HepG2 (cell line): ENCODE data around the gene ZNF343. TPM values are rescaled to one million over a fixed set of nuclear protein-coding genes. Genes with fewer than 3 reads are reported as not detected.

Experiments
- DR1 ChIP-seq: sonication (generic); formaldehyde crosslinking; IDR thresholded peaks from 2 replicates; pipeline ENCODE4 v1.8.0; 2021; ENCODE audit warnings: mild to moderate bottlenecking, missing genetic modification reagents, inconsistent platforms
- EED ChIP-seq: sonication (generic); formaldehyde crosslinking; IDR thresholded peaks from 2 replicates; pipeline ENCODE4 v1.5.0; 2020; ENCODE audit warnings: mild to moderate bottlenecking, missing genetic modification reagents
- GABPA ChIP-seq, 2 experiments: IDR thresholded peaks; 2 replicates each; pipeline ENCODE4 v1.6.1; 2011 to 2016; ENCODE audit warnings: low read depth in 2 of 2, low read length in 1 of 2, missing biosample characterization in 1 of 2, missing genetic modification characterization in 1 of 2
- MAZ ChIP-seq, 2 experiments: sonication (generic) in 1 of 2; formaldehyde crosslinking in 1 of 2; IDR thresholded peaks; 2 replicates each; pipeline versions ENCODE4 v1.5.0 to v1.6.1; 2012 to 2020; ENCODE audit warnings: low read depth in 2 of 2, mild to moderate bottlenecking in 2 of 2, borderline replicate concordance in 1 of 2, improper control_type of control experiment in 1 of 2, low read length in 1 of 2, missing genetic modification reagents in 1 of 2, moderate library complexity in 1 of 2
- NFKB2 ChIP-seq: sonication (generic); formaldehyde crosslinking; IDR thresholded peaks from 2 replicates; pipeline ENCODE4 v1.4.0; 2020; ENCODE audit warnings: missing genetic modification reagents, borderline replicate concordance
- PCBP2 ChIP-seq: fragments of 200-400 bp; formaldehyde crosslinking; optimal IDR thresholded peaks from 2 replicates; pipeline ENCODE3; 2018; ENCODE audit warnings: low read length, low read depth; ENCODE audit not compliant: poor library complexity, severe bottlenecking
- RXRB ChIP-seq: IDR thresholded peaks from 2 replicates; pipeline ENCODE4 v1.6.1; 2016; ENCODE audit warnings: borderline replicate concordance, missing genetic modification reagents, missing compliant biosample characterization
- SNRNP70 ChIP-seq: fragments of 200-400 bp; formaldehyde crosslinking; IDR thresholded peaks from 2 replicates; pipeline ENCODE4 v1.6.1; 2017; ENCODE audit warnings: mild to moderate bottlenecking, low read depth, low read length, moderate library complexity
- TEAD2 ChIP-seq: sonication (generic); formaldehyde crosslinking; IDR thresholded peaks from 2 replicates; pipeline ENCODE4 v1.9.0; 2021; ENCODE audit warnings: missing genetic modification reagents
- TP53 ChIP-seq: sonication (generic); formaldehyde crosslinking; conservative IDR thresholded peaks from 2 replicates; pipeline ENCODE4 v1.4.0; 2020; ENCODE audit warnings: missing genetic modification reagents
- WIZ ChIP-seq: sonication (generic); formaldehyde crosslinking; IDR thresholded peaks from 2 replicates; pipeline ENCODE4 v1.5.1; 2020; ENCODE audit warnings: mild to moderate bottlenecking, missing genetic modification reagents
- XRCC5 ChIP-seq: fragments of 200-400 bp; formaldehyde crosslinking; optimal IDR thresholded peaks from 2 replicates; pipeline ENCODE3; 2017; ENCODE audit warnings: mild to moderate bottlenecking, low read length
- ZNF251 ChIP-seq: sonication (generic); formaldehyde crosslinking; IDR thresholded peaks from 2 replicates; pipeline ENCODE4 v1.9.0; 2021; ENCODE audit warnings: mild to moderate bottlenecking, missing genetic modification reagents
- ZNF672 ChIP-seq: sonication (generic); formaldehyde crosslinking; IDR thresholded peaks from 2 replicates; pipeline ENCODE4 v1.8.1; 2022; ENCODE audit warnings: missing genetic modification reagents
- ZNF7 ChIP-seq: IDR thresholded peaks from 2 replicates; pipeline ENCODE4 v1.6.1; 2016; ENCODE audit warnings: missing biosample characterization, missing genetic modification reagents
- polyA plus RNA-seq, 8 experiments: library from polyadenylated mRNA; depleted of rRNA in 3 of 8; stranded (reverse) in 7 of 8; unstranded in 1 of 8; fragments of >200 nt; fragmentation: Illumina TruSeq in 4 of 8; extraction: Trizol in 4 of 8; gene quantifications; 2 replicates each; pipeline versions ENCODE4 v1.2.1 to v1.2.3, GENCODE V29; 2011 to 2016; ENCODE audit warnings: low read depth in 4 of 8, missing spikeins in 1 of 8, mixed read lengths in 1 of 8; ENCODE audit not compliant: insufficient read depth in 1 of 8
- total RNA-seq, 5 experiments: library from RNA; depleted of rRNA; stranded (reverse); fragments of >200 nt; fragmentation: Illumina TruSeq; extraction: Trizol; gene quantifications; 2 replicates each; pipeline ENCODE4 v1.2.3, GENCODE V29; 2016; ENCODE audit warnings: low read depth in 1 of 5
- TF ChIP-seq, protein P1 (sequence below): sonication (generic); formaldehyde crosslinking; IDR thresholded peaks from 2 replicates; pipeline ENCODE4 v1.5.0; 2020; ENCODE audit warnings: missing genetic modification reagents, mild to moderate bottlenecking, borderline replicate concordance
- TF ChIP-seq, protein P2 (sequence below): sonication (generic); formaldehyde crosslinking; IDR thresholded peaks from 2 replicates; pipeline ENCODE4 v1.4.0; 2020; ENCODE audit warnings: mild to moderate bottlenecking, missing genetic modification reagents
- TF ChIP-seq, protein P3 (sequence below): sonication (generic); formaldehyde crosslinking; IDR thresholded peaks from 2 replicates; pipeline ENCODE4 v1.4.0; 2020; ENCODE audit warnings: mild to moderate bottlenecking, missing genetic modification reagents
- TF ChIP-seq, protein P4 (sequence below): sonication (generic); formaldehyde crosslinking; IDR thresholded peaks from 2 replicates; pipeline ENCODE4 v1.4.0; 2020; ENCODE audit warnings: missing genetic modification reagents
- TF ChIP-seq, protein P5 (sequence below): sonication (generic); formaldehyde crosslinking; IDR thresholded peaks from 2 replicates; pipeline ENCODE4 v1.4.0; 2020; ENCODE audit warnings: missing genetic modification reagents, mild to moderate bottlenecking, borderline replicate concordance

ZNF343 gene
- total and polyA plus RNA-seq, 2 of the 13 experiments (the other 11 are each of a cell fraction or from before 2014, with no cell fraction given), result 16.4 to 22.1 TPM

DNA sequence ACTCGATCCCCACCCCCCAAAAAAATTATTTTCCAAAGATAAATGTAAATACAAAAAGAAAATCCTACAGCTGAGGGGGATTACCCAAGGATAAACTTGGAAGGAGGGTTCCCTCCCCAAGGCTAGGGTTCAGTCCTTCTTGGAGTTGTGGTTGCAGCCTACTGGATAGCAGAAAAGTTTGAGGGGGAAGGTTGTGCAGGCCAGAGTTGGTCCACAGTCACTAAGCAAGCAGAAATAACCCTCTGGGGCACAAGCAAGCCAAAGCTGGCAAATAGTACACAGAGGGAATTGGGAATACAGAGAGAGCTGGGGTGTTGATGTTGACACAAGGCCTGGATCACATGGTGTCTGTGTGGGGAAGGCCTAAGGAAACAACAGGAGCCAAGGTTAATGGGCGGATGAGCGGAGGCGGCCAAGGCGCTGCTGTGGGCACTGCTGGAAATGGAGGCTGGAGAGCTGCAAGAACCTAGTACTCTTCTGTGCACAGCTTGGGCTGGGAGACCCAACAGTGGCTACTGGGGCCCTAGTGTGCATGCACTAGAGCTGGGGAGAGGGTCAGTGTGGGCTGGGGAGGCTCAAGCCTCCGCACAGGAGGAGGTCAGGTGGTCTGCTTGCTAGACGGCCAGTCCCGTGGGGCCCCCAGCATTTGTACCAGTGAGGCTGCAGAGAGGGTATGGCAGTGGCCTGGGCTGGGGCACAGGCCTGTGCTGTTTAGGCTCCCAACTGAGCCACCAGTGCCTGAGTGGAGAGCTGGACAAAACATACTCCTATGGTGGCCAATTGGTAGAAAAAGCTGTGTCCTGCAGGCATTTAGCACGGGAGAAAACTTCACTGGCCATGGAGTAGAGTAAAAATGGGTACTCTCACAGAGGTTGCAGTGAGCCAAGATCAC lies 32.6 kb downstream of the ZNF343 start (continued):
- TF ChIP-seq WIZ (CRISPR knock-in tag) (0 out of 2 replicates have a peak, but pooled peaks have one; percentile 79), ZNF251 (no peak), TP53 (CRISPR knock-in tag) (no peak), DR1 (CRISPR knock-in tag) (no peak), EED (CRISPR knock-in tag) (no peak), ZNF672 (CRISPR knock-in tag) (no peak), PCBP2 (no peak), XRCC5 (no peak), TEAD2 (CRISPR knock-in tag) (no peak), MAZ (IDR thresholded peaks at IDR 0.05; ENCODE audit: borderline replicate concordance, low read depth, low read length) (no peak), MAZ (CRISPR knock-in tag; IDR thresholded peaks at IDR 0.05; ENCODE audit: low read depth) (peak; percentile 70; the same call in 1 of the 2 replicates), RXRB (CRISPR knock-in tag) (peak; percentile 80), ZNF7 (CRISPR knock-in tag) (peak; percentile 60; the same call in 1 of the 2 replicates), NFKB2 (CRISPR knock-in tag) (peak; percentile 95), SNRNP70 (no peak), GABPA (IDR thresholded peaks at IDR 0.05; ENCODE audit: low read depth, low read length) (no peak), GABPA (CRISPR knock-in tag; IDR thresholded peaks at IDR 0.05; ENCODE audit: low read depth) (peak; percentile 84)
- TF ChIP-seq, protein P1, sequence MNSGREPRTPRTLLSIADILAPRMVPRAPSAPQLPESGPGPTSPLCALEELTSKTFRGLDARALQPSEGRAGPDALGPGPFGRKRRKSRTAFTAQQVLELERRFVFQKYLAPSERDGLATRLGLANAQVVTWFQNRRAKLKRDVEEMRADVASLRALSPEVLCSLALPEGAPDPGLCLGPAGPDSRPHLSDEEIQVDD (CRISPR knock-in tag), result no peak
- TF ChIP-seq, protein P2, sequence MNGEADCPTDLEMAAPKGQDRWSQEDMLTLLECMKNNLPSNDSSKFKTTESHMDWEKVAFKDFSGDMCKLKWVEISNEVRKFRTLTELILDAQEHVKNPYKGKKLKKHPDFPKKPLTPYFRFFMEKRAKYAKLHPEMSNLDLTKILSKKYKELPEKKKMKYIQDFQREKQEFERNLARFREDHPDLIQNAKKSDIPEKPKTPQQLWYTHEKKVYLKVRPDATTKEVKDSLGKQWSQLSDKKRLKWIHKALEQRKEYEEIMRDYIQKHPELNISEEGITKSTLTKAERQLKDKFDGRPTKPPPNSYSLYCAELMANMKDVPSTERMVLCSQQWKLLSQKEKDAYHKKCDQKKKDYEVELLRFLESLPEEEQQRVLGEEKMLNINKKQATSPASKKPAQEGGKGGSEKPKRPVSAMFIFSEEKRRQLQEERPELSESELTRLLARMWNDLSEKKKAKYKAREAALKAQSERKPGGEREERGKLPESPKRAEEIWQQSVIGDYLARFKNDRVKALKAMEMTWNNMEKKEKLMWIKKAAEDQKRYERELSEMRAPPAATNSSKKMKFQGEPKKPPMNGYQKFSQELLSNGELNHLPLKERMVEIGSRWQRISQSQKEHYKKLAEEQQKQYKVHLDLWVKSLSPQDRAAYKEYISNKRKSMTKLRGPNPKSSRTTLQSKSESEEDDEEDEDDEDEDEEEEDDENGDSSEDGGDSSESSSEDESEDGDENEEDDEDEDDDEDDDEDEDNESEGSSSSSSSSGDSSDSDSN (CRISPR knock-in tag), result peak; percentile 67
- TF ChIP-seq, protein P3, sequence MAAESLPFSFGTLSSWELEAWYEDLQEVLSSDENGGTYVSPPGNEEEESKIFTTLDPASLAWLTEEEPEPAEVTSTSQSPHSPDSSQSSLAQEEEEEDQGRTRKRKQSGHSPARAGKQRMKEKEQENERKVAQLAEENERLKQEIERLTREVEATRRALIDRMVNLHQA (CRISPR knock-in tag), result no peak
- TF ChIP-seq, protein P4, sequence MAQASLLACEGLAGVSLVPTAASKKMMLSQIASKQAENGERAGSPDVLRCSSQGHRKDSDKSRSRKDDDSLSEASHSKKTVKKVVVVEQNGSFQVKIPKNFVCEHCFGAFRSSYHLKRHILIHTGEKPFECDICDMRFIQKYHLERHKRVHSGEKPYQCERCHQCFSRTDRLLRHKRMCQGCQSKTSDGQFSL (CRISPR knock-in tag), result 0 out of 2 replicates have a peak, but pooled peaks have one; percentile 20
- TF ChIP-seq, protein P5, sequence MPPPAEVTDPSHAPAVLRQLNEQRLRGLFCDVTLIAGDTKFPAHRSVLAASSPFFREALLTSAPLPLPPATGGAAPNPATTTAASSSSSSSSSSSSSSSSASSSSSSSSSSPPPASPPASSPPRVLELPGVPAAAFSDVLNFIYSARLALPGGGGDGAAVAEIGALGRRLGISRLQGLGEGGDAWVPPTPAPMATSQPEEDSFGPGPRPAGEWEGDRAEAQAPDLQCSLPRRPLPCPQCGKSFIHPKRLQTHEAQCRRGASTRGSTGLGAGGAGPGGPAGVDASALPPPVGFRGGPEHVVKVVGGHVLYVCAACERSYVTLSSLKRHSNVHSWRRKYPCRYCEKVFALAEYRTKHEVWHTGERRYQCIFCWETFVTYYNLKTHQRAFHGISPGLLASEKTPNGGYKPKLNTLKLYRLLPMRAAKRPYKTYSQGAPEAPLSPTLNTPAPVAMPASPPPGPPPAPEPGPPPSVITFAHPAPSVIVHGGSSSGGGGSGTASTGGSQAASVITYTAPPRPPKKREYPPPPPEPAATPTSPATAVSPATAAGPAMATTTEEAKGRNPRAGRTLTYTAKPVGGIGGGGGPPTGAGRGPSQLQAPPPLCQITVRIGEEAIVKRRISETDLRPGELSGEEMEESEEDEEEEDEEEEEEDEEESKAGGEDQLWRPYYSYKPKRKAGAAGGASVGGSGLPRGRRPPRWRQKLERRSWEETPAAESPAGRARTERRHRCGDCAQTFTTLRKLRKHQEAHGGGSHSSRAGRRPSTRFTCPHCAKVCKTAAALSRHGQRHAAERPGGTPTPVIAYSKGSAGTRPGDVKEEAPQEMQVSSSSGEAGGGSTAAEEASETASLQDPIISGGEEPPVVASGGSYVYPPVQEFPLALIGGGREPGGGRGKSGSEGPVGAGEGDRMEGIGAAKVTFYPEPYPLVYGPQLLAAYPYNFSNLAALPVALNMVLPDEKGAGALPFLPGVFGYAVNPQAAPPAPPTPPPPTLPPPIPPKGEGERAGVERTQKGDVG, result peak; percentile 99; the same call in 1 of the 2 replicates
